ENCODE data around the gene BCAS4.

BCAS4 gene

DNA sequence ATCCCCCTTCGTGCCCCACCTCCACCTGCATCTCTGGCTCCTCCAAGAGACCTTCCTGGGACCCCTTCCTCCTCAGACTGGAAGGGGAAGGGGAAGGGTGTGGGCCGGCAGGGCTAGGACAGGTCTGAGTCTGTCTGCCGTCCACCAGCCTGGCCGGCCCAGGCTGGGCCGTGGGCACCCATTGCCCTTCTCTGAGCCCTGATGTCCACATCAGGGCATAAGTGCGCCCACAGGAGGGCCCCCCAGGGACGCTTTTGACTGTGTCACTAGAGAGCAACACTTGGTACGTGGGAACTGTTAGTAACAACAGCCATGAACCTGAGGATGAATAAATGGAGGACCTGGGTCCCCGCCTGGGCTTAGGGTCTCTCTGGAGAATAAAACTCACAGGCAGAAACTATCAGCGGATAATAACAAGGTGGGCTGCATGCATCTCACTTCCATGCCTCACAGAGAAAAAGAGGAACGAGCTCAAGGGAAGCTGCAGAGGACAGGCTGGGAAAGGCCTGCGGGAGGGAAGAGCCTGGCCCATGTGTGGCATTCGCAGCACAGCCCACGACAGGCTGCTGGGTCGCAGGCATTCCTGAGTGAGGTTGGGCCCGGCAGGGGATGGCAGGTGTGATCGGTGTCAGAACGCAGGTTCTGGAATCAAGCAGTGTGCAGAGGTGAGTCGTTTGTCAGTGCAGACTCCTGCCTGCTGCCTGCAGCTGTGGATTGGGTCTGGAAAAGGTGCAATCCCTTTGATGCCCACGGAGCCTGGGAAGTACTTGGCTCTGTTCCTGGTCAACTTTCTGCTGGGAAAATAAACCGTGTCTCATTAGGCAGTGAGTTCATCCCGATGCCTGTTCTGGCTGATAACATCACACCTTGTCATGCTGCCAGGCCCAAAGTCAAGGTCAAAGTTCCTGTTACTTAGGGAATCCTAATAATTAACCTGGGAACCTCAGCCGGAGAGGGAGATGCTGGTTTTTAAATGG lies 60.9 kb downstream of the BCAS4 start:
- no peaks in the 10 kb centered on the region for H3K4me1 ChIP-seq
- no peak overlapping the region for H3K4me3 ChIP-seq
- no peaks in the 10 kb centered on the region for H3K9me3 ChIP-seq
- in situ Hi-C loops (cut with MboI; ENCODE audit: low sequenced_read_pairs) = no loop called here
- DNase-seq (ENCODE audit: low spot score in 2 of 2) = no peak
- no peaks in the 10 kb centered on the region for H3K36me3 ChIP-seq (replicated peaks)
- H3K27me3 ChIP-seq (ENCODE audit: low read depth) = no peaks in the 10 kb centered on the region

DNA sequence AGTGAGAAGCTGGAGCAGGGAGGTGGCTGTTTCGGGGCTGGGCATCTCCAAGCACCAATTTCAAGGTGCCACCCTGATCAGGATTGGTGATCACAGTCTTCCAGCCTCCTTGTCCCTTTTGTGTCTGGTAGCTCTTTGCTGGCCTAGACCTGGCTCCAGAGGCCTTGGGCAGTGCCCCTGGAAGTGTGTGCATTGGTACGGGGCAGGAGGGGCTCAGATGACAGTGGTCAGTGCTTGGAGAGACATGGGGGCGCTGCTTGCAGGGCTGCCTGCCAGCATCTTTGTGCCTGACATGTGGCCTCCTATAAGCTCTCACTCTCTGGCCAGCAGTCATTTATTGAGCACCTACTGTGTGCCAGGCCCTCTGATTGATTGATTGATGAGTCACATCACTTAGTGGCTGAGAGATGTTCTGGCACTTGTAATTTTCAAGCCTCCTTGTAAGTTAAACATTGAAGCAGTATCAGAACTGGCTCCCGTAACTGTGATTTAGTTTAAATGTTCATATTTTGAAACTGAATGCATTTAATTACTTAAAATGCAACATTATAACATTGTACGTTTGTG lies 61.7 kb downstream of the BCAS4 start:
- Histone ChIP-seq H3K9me3 (no peaks in the 10 kb centered on the region), H3K27me3 (ENCODE audit: low read depth) (no peaks in the 10 kb centered on the region), H3K4me3 (no peak overlapping the region), H3K36me3 (replicated peaks) (no peaks in the 10 kb centered on the region), H3K4me1 (no peaks in the 10 kb centered on the region)
- DNase-seq (ENCODE audit: low spot score in 2 of 2) = no peak
- in situ Hi-C loops (cut with MboI; ENCODE audit: low sequenced_read_pairs) = no loop called here

DNA sequence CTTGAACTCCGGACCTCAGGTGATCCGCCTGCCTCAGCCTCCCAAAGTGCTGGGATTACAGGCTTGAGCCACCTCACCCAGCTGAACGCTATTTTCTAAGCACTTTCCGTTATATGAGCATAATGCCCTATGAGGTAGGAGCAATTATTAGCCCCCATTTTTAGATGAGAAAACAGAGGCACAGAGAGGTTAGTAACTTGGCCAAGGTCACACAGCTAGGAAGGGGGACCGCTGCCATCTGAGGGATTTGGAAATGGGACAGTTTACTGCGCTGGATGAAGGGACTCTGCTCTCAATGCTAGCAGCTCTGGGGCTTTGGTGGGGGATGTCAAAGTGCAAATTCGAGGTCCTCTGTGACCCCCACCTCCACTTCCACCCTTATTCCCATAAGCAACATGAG lies 62.5 kb downstream of the BCAS4 start:
- Histone ChIP-seq H3K36me3 (replicated peaks) (no peaks in the 10 kb centered on the region), H3K4me3 (no peak overlapping the region), H3K9me3 (no peaks in the 10 kb centered on the region), H3K4me1 (no peaks in the 10 kb centered on the region), H3K27me3 (ENCODE audit: low read depth) (no peaks in the 10 kb centered on the region)
- in situ Hi-C loops (cut with MboI; ENCODE audit: low sequenced_read_pairs) = no loop called here
- DNase-seq (ENCODE audit: low spot score in 2 of 2) = no peak

DNA sequence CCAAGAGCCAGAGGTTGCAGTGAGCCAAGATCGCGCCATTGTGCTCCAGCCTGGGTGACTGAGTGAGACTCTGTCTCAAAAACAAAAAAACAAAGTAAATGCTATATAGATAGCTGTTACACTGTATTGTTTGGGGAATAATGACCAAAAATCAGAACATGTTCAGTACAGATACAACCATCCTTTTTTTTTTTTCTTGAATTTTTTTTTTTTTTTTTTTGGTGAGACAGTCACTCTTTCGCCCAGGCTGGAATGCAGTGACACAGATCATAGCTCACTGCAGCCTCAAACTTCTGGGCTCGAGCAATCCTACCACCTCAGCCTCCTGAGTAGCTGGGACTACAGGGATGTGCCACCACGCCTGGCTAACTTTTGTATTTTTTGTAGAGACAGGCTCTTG lies 63.7 kb downstream of the BCAS4 start:
- no peaks in the 10 kb centered on the region for H3K27me3 ChIP-seq (ENCODE audit: low read depth)
- H3K4me3 ChIP-seq = no peak overlapping the region
- no peak for DNase-seq (ENCODE audit: low spot score in 2 of 2)
- H3K36me3 ChIP-seq (replicated peaks) = no peaks in the 10 kb centered on the region
- H3K4me1 ChIP-seq = no peaks in the 10 kb centered on the region
- in situ Hi-C loops (cut with MboI; ENCODE audit: low sequenced_read_pairs) = no loop called here
- H3K9me3 ChIP-seq = no peaks in the 10 kb centered on the region

DNA sequence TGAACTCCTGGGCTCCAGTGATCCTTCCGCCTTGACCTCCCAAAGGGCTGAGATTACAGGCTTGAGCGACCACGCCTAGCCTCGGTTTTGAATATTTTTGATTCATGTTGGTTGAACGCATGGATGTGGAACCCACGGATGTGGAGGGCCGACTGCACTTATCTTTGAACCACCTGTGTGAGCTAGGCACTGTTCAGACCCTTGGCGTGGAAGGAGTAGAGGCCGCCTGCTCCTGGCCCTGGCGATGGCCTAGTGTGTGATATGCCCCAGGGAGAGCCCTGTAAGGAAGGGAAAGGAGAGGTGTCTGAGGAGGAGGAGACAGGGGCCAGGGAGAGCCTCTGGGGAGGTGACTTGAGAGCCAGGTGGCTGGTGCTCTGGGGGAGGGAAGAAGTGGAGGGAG lies 64.3 kb downstream of the BCAS4 start:
- no peak for DNase-seq (ENCODE audit: low spot score in 2 of 2)
- H3K9me3 ChIP-seq = no peaks in the 10 kb centered on the region
- in situ Hi-C loops (cut with MboI; ENCODE audit: low sequenced_read_pairs) = no loop called here

DNA sequence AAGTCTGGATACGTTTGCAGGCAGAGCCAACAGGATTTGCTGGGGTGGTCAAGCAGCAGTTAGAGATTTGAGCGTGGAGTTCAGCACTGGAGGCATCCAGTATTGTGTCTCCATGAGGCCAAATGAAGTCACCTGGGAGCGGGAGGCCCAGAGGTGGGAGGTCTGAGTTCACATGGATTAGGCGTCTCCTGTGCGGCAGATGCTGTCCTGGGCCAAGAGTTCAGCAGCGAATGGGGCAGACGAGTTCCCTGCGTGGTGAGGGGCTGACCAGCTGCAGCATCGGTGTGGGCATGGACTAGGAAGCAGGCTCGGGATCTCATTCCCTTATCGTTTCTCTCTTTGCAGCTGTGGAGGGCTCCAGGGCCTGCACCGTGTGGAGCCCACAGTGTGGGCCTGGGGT lies 66.2 kb downstream of the BCAS4 start:
- DNase-seq (ENCODE audit: low spot score in 2 of 2) = no peak
- H3K4me1 ChIP-seq = peaks cover 5% of the 10 kb centered on the region
- no peaks in the 10 kb centered on the region for H3K9me3 ChIP-seq
- in situ Hi-C loops (cut with MboI; ENCODE audit: low sequenced_read_pairs) = no loop called here
- no peaks in the 10 kb centered on the region for H3K36me3 ChIP-seq (replicated peaks)
- H3K4me3 ChIP-seq = no peak overlapping the region
- no peaks in the 10 kb centered on the region for H3K27me3 ChIP-seq (ENCODE audit: low read depth)

More for the DNA sequence above, 64.3 kb downstream of the BCAS4 start:
- Histone ChIP-seq H3K4me3 (no peak overlapping the region), H3K27me3 (ENCODE audit: low read depth) (no peaks in the 10 kb centered on the region), H3K4me1 (no peaks in the 10 kb centered on the region), H3K36me3 (replicated peaks) (no peaks in the 10 kb centered on the region)

DNA sequence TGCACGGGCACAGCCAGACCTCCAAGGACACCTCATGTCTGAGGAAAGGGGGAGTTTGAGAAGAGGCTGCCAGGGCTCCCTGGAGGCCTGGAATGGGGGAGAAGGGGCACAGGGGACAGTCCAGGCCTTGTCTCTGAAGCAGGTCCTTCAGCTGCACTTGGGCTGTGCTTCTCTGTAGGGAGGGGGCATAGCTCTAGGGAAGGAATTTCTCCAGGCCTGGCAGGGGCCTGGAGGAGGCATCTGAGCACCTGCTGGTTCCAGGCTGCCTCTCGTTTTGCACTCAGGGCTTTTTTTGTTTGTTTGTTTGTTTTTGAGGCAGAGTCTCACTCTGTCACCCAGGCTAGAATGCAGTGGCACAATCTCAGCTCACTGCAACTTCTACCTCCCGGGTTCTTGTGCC lies 67.7 kb downstream of the BCAS4 start:
- H3K4me3 ChIP-seq = no peak overlapping the region
- no peaks in the 10 kb centered on the region for H3K27me3 ChIP-seq (ENCODE audit: low read depth)
- no peaks in the 10 kb centered on the region for H3K9me3 ChIP-seq
- H3K4me1 ChIP-seq = peaks cover 5% of the 10 kb centered on the region
- no peak for DNase-seq (ENCODE audit: low spot score in 2 of 2)
- H3K36me3 ChIP-seq (replicated peaks) = no peaks in the 10 kb centered on the region
- in situ Hi-C loops (cut with MboI; ENCODE audit: low sequenced_read_pairs) = no loop called here

DNA sequence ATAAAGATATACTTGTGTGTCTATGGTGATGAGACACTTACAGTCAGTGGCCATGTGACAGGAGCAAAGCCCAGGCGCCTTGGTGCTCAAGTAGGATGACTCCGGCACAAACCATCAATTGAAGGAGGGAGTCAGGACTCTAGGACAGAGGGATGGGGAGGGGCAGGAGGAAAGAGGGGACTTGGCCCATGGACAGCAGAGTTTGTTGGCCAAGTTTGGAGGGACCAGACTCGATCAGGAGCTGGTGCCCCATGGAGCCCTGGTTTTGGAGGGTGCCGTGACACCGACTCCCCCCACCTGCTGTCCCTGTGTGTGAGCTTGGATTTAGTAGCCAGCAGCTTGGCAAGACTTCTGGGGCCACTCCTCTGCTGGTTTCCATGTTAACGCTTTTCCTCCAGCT lies 70.3 kb downstream of the BCAS4 start:
- H3K4me3 ChIP-seq = no peak overlapping the region
- H3K9me3 ChIP-seq = no peaks in the 10 kb centered on the region
- peaks cover 5% of the 10 kb centered on the region for H3K4me1 ChIP-seq
- in situ Hi-C loops (cut with MboI; ENCODE audit: low sequenced_read_pairs) = no loop called here
- DNase-seq (ENCODE audit: low spot score in 2 of 2) = no peak
- H3K36me3 ChIP-seq (replicated peaks) = no peaks in the 10 kb centered on the region
- no peaks in the 10 kb centered on the region for H3K27me3 ChIP-seq (ENCODE audit: low read depth)

DNA sequence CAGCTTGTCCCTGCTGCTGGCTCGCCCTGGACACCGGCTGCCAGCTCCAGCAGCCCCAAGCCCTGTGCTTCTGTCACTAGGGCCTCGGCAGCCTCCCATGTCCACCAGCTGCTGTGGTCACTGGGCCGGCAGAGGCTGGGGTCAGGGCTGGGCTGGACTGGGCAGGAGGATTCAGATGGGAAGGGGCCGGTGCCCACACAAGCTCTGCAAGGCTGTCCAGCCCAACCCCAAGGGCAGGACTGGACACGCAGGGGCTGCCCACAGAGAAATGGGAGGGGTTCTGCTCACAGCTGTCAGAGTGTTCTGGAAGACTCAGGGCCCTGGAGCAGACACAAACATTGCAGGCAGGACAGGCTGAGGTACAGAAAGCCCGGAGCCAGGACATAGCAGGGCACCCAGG lies 70.7 kb downstream of the BCAS4 start:
- in situ Hi-C loops (cut with MboI; ENCODE audit: low sequenced_read_pairs) = no loop called here
- H3K36me3 ChIP-seq (replicated peaks) = no peaks in the 10 kb centered on the region
- DNase-seq (ENCODE audit: low spot score in 2 of 2) = no peak
- H3K9me3 ChIP-seq = no peaks in the 10 kb centered on the region
- no peak overlapping the region for H3K4me3 ChIP-seq
- peaks cover 5% of the 10 kb centered on the region for H3K4me1 ChIP-seq
- H3K27me3 ChIP-seq (ENCODE audit: low read depth) = no peaks in the 10 kb centered on the region

DNA sequence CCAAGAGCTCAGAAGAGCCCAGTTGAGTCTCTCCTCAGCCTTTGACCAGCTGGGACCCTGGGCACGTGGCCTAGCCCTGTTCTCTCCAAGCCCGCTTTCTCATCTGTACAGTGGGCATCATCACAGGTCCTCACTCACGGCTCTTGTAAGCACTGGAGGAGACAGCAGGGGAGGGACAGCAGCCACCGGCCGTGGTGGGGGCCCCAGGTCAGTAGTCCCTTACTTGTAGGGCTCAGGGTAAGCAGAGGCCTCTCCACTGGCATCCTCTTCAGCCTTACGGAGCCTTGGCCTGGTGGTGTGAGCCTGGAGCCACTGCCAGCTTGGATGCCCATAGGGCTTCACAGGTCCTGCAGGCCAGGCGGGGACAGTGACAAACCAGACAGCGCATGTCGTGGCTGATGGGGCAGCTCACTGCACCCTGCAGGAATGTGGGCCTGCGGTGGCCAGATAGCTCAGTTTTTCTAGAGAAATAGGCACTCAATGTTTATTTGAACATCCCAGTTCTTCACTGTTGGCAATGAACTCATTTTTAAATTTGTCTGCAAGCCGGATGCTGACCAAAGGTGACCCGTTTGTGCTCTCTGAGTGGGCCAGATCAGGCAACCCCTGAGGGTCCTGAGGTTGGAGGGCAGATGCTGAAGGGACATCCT lies 71.3 kb downstream of the BCAS4 start:
- Histone ChIP-seq H3K36me3 (replicated peaks) (no peaks in the 10 kb centered on the region), H3K9me3 (no peaks in the 10 kb centered on the region), H3K27me3 (ENCODE audit: low read depth) (no peaks in the 10 kb centered on the region), H3K4me1 (peaks cover 5% of the 10 kb centered on the region), H3K4me3 (no peak overlapping the region)
- DNase-seq (ENCODE audit: low spot score in 2 of 2) = no peak
- in situ Hi-C loops (cut with MboI; ENCODE audit: low sequenced_read_pairs) = no loop called here

DNA sequence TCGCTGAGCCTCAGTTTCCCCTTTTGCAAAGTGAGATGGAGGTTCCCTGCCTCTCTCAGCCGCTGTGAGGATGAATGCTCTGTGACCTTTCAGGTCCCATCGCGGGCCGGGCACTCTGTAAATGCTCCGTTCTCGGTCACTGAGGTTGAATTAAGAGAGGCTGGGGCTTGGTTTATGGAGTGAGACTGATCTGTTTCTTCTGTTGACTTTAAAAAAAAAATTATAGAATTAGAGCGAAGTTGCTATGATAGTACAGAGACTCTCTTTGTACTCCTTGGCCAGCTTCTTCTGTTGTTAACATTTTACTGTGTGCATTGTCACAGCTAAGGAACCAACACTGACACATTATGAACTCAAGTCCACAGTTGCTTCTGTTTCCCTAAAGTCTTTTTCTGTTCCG lies 72.0 kb downstream of the BCAS4 start:
- Histone ChIP-seq H3K27me3 (ENCODE audit: low read depth) (no peaks in the 10 kb centered on the region), H3K36me3 (replicated peaks) (no peaks in the 10 kb centered on the region), H3K4me1 (peaks cover 5% of the 10 kb centered on the region), H3K9me3 (no peaks in the 10 kb centered on the region), H3K4me3 (no peak overlapping the region)
- in situ Hi-C loops (cut with MboI; ENCODE audit: low sequenced_read_pairs) = no loop called here
- no peak for DNase-seq (ENCODE audit: low spot score in 2 of 2)

DNA sequence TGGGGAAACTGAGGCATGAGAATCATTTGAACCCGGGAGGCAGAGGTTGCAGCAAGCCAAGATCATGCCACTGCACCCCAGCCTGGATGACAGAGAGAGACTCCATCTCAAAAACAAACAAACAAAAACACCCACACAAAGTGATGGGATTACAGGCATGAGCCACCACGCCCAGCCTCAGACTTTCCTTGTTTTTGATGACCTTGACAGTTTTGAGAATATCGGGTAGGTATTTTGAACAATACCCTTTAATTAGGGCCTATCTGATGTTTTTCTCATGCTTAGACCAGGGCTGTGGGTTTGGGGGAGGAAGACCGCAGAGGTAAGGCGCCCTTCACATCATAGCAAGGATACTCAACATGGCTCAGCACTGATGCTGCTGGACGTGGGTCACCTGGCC lies 72.9 kb downstream of the BCAS4 start:
- in situ Hi-C loops (cut with MboI; ENCODE audit: low sequenced_read_pairs) = no loop called here
- no peak for DNase-seq (ENCODE audit: low spot score in 2 of 2)
- no peaks in the 10 kb centered on the region for H3K36me3 ChIP-seq (replicated peaks)
- H3K27me3 ChIP-seq (ENCODE audit: low read depth) = no peaks in the 10 kb centered on the region
- H3K4me3 ChIP-seq = no peak overlapping the region
- no peaks in the 10 kb centered on the region for H3K9me3 ChIP-seq
- H3K4me1 ChIP-seq = peaks cover 5% of the 10 kb centered on the region

DNA sequence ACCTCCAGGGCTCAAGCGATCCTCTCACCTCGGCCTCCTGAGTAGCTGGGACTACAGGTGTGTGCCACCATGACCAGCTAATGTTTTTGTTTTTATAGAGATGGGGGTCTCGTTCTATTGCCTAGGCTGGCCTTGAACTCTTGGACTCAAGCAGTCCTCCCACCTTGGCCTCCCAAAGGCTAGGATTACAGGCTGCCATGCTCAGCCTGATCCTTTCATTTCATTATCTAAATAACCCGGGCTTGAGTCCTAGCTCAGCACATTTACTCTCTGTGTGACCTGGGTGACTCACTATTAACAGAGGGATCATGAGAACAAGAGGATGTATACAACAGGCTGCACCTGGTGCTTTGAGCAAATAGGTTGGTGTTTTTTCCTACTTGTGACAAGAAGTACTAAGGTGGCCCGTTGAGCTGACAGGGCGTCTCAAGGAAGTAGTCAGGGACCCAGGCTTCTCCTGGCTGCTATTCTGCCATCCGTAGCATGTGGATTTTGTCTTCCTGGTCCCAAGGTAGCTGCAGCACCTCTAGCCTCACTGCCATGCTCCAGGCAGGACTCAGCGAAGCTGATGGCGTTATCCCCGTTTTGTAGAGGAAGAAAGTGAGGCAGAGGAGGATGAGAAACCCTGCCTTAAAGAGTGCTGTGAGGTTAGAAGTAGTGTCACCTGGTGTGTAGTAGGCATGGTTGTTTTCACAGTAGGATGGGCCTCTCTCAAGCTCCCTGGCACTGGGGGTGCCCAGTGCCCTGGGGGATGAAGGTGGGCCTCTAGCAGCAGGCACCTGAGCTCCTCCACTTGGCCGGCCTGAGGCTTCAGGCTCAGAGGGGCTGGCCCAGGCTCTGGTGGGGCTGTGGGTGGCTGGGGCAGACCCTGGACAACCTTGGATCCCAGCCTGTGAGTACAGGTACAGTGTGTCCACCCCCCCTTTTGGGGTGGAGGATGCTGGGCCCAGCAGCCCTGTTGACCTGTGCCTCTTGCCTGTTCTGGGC lies 73.9 kb downstream of the BCAS4 start:
- H3K4me3 ChIP-seq = no peak overlapping the region
- no peaks in the 10 kb centered on the region for H3K27me3 ChIP-seq (ENCODE audit: low read depth)
- no peaks in the 10 kb centered on the region for H3K9me3 ChIP-seq
- DNase-seq (ENCODE audit: low spot score in 2 of 2) = no peak
- H3K4me1 ChIP-seq = peaks cover 5% of the 10 kb centered on the region
- in situ Hi-C loops (cut with MboI; ENCODE audit: low sequenced_read_pairs) = no loop called here
- H3K36me3 ChIP-seq (replicated peaks) = no peaks in the 10 kb centered on the region
